Effector memory CD8-positive, alpha-beta T cell (primary cell): ENCODE data around the gene LGR4.
A peak's percentile ranks its signal among the peaks of the same experiment; 100 is the strongest.

Experiments
- ATAC-seq: fragments of 150-1000 bp; cut with Tn5 transposase; replicated peaks from 2 replicates; pipeline ENCODE4 v1.10.0; 2021; ENCODE audit warnings: mild to moderate bottlenecking, moderate library complexity
- DNase-seq, 3 experiments: peaks; one replicate each; pipeline ENCODE4 v3.0.0; 2021
- H3K27ac Mint-ChIP-seq, 2 donors: one replicate each; pipeline ENCODE4 v1.8.0; 2022; ENCODE audit warnings: mild to moderate bottlenecking in 2 of 2, mixed read lengths in 2 of 2, moderate library complexity in 2 of 2
- H3K27me3 Mint-ChIP-seq, 2 donors: one replicate each; pipeline ENCODE4 v1.8.0; 2022; ENCODE audit warnings: mixed read lengths in 2 of 2
- H3K36me3 Mint-ChIP-seq: one replicate; pipeline ENCODE4 v1.8.0; 2022; ENCODE audit warnings: mild to moderate bottlenecking, moderate library complexity, mixed read lengths; ENCODE audit not compliant: insufficient read depth
- H3K4me1 Mint-ChIP-seq, 2 donors: one replicate each; pipeline ENCODE4 v1.8.0; 2022; ENCODE audit warnings: low read depth in 2 of 2, mixed read lengths in 2 of 2
- H3K4me3 Mint-ChIP-seq, 2 donors: one replicate each; pipeline ENCODE4 v1.8.0; 2022; ENCODE audit warnings: mild to moderate bottlenecking in 2 of 2, mixed read lengths in 2 of 2, moderate library complexity in 2 of 2
- H3K9me3 Mint-ChIP-seq, 2 donors: one replicate each; pipeline ENCODE4 v1.8.0; 2022; ENCODE audit warnings: mixed read lengths in 2 of 2

The LGR4 gene

DNA sequence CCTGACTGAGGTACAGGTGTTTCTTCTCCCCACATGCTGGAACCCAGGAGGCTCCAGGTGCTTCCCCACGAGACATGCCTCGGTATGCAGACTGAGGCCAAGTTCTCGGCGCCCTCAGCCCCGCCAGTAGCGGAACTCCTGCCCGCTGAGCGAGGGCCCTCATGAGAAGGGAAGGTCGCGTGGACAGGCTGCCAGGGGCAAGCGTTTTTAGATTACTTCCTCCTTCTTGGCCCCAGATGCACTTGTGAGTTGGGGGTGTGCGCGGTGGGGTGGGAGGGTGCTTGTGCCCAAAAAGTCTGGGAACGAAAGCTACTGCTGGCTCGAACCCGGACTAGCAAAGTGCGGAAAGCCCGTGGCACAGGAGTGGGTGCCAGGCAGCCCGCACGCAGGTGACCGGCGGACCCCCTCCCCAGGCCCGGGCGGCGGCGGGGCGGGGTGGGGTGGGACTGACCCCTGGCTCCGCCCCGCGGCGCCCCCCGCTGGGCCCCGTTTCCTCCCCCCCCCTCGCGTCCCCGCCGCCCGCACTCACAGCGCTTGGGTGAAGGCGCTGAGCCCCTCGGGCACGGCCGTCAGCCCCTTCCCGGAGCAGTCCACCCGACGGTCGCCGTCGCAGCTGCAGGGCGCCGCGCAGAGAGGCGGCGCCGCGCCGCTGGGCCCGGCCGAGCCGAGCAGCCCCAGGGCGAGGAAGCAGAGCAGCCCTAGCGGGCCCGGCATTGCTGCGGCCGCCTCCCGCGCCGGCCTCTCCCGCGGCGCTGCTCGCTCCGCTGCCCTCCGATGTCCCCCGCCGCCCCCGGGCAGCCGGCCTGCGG, 797 bp downstream of the LGR4 start:
- peak overlapping the region; percentile 75 to 81 for H3K4me3 Mint-ChIP-seq

DNA sequence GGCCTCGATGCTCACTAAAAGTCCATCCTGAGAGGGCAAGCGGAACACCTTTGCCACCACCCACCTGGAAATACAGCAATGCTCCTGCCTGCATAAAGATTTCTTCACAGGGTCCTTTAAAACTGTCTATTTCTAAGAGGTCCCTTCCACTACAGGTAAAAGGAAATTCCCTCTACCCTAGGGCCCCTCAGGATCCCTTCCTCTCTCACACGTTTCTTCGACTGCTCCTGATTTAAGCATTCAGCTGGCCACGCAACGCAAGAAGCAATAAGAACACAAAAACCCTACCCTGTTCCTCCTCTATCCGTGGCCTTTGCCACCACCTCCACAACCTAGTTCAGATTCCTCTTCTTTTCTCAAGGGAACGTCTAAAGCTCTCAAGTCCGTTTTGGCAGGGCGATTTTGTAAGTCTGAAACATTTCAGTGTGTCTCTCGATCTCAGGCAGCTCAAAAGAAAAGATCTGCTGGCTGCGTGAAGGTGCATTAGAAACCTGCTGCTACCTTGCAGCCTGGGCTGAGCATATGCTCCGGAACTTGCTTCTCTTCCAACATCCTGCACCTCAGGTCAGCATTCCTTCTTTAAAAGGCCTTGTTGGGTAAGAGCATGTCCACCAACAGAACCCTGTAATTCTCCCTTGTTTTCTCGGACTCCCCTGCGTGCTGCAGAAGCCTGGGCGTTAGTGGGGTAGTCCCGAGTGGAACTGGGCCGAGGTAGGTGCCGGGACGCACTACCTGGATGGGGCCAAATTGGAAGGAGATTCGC, 1.6 kb downstream of the LGR4 start:
- DNase-seq (no peak), ATAC-seq (no peak)
- Mint-ChIP-seq H3K9me3 (no peaks in the 10 kb centered on the region), H3K36me3 (peaks cover 4% of the 10 kb centered on the region), H3K27me3 (peaks cover 6 to 24% of the 10 kb centered on the region in 2 donors), H3K4me3 (peak overlapping the region; percentile 75 to 81), H3K4me1 (peaks cover 12 to 19% of the 10 kb centered on the region in 2 donors), H3K27ac (peak overlapping the region in 1 of 2 donors; percentile 3)

More for the DNA sequence above, 797 bp downstream of the LGR4 start:
- Mint-ChIP-seq H3K36me3 (peaks cover 7% of the 10 kb centered on the region), H3K9me3 (no peaks in the 10 kb centered on the region), H3K27ac (no peak overlapping the region), H3K4me1 (peaks cover 12 to 19% of the 10 kb centered on the region in 2 donors), H3K27me3 (peaks cover 6 to 24% of the 10 kb centered on the region in 2 donors)
- ATAC-seq: peak; percentile 64
- peak in 1 of 3 experiments; percentile 6 for DNase-seq

DNA sequence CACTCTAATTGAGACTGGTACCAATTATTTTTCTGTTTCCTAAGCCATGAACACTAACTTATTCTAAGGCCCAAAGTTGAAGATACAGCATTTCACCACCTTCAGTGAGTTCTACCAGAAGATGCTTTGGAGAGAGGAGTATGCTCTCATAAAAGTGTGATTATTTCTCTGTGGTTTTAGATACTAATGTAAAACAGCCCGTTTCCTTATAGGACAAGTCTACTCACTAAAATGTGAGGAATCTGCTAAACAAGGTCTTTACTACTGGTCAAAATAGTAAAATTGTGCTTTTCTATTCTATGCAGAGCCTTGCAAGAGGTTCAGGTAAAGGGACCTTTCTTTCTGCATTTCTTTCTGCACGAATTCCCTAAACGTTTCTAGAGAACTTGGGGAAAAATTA, 2.4 kb downstream of the LGR4 start:
- peaks cover 4% of the 10 kb centered on the region for H3K36me3 Mint-ChIP-seq
- H3K4me3 Mint-ChIP-seq: peak overlapping the region in 1 of 2 donors; percentile 75
- peaks cover 12 to 19% of the 10 kb centered on the region in 2 donors for H3K4me1 Mint-ChIP-seq
- ATAC-seq (no peak), DNase-seq (no peak)
- H3K27me3 Mint-ChIP-seq: peaks cover 6 to 28% of the 10 kb centered on the region in 2 donors
- no peak overlapping the region for H3K27ac Mint-ChIP-seq
- H3K9me3 Mint-ChIP-seq: no peaks in the 10 kb centered on the region

DNA sequence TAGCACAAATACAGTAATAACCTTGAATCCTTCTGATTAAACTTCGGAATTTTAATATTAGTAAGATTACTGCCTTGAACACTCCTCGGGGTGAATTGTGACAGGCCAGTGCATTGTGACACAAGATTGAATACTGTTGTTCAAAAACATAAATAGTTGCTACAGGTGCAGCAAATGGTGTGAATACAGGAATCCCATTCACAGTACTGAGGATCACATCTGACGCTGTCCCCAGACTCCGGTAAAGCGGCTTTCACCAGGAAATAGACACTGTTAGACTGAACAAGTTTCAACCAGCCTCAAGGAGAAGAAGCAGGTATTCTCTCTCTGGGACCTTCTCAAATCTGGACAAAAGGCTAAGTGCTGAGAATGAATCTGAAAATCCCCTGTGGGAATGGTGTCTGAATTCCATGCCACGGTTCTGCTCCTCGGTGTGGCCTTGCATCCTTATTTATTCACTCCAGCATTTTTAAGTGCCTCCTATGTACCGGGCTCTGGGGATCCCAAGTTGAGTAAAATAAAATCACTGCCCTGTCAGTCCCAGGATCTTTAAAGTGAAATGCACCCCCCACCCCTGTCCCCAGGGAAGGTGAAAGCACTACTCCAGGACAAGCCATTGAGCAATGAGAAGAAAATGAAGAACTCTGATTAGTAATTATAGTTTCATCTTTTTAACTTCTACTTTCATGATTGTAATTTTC, 3.4 kb downstream of the LGR4 start:
- DNase-seq (no peak), ATAC-seq (no peak)
- Mint-ChIP-seq H3K4me3 (no peak overlapping the region), H3K36me3 (peaks cover 4% of the 10 kb centered on the region), H3K27me3 (peaks cover 6 to 28% of the 10 kb centered on the region in 2 donors), H3K27ac (no peak overlapping the region), H3K4me1 (peaks cover 12 to 19% of the 10 kb centered on the region in 2 donors), H3K9me3 (no peaks in the 10 kb centered on the region)

- Mint-ChIP-seq H3K9me3 (no peaks in the 10 kb centered on the region), H3K27ac (no peak overlapping the region), H3K4me3 (no peak overlapping the region), H3K4me1 (peaks cover 12 to 18% of the 10 kb centered on the region in 2 donors), H3K36me3 (peaks cover 4% of the 10 kb centered on the region), H3K27me3 (peaks cover 6 to 26% of the 10 kb centered on the region in 2 donors)
- ATAC-seq (no peak), DNase-seq (no peak)
Measured at GRCh38 chr11:27468209-27468994, 4.2 kb downstream of the LGR4 start.

DNA sequence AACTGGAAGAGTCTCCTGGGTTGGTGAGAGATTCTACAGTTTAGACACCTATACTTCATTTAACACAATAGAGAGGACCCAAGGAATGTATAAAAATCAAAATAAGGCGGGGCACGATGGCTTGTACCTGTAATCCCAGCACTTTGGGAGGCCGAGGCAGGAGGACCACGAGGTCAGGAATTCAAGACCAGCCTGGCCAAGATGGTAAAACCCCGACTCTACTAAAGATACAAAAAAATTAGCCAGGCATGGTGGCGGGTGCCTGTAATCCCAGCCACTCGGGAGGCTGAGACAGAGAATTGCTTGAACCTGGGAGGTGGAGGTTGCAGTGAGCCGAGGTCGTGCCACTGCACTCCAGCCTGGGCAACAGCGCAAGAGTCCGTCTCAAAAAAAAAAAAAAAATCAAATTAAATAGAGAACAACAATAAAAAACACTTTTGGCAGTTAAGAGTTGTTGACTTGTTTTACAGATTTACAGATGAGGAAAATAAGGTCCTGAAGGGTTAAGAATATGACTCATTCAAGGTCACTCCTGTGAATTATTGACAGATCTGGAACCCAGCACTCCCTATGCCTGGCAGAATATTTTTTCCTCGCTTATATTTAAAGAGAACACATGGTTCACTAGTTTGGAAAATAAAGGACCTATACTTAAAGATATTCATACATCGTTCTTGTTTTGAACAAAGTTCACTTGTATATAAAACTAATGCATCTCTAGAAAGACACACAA, 5.2 kb downstream of the LGR4 start:
- DNase-seq: no peak
- Mint-ChIP-seq H3K9me3 (no peaks in the 10 kb centered on the region), H3K27ac (peak overlapping the region in 1 of 2 donors; percentile 20), H3K4me3 (no peak overlapping the region), H3K27me3 (peaks cover 6 to 26% of the 10 kb centered on the region in 2 donors), H3K36me3 (no peaks in the 10 kb centered on the region), H3K4me1 (peaks cover 8% of the 10 kb centered on the region in 2 donors)
- no peak for ATAC-seq

- Mint-ChIP-seq H3K36me3 (no peaks in the 10 kb centered on the region), H3K4me1 (peaks cover 5 to 6% of the 10 kb centered on the region in 2 donors), H3K9me3 (no peaks in the 10 kb centered on the region), H3K27me3 (peaks cover 5 to 26% of the 10 kb centered on the region in 2 donors), H3K27ac (no peak overlapping the region), H3K4me3 (no peak overlapping the region)
- DNase-seq (no peak), ATAC-seq (no peak)
Measured at GRCh38 chr11:27466363-27466762, 6.2 kb downstream of the LGR4 start.

DNA sequence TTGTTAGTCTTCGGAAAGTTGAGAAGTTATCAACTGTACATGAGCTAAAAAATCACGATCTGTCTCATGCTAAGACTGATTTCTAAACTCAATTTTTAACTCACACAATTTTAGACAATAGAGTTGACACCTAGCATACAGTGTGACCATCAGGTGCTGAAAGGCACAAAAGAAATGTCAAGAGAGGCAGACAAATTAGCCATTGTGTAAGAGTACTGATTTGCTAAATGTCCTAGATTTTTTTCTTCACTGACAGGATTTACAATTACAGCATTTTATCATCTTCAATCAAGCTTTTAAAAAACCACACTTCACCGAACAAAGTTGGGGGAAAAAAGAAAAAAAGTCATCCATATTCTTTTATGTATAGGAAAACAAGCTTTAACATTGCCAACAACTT, 7.0 kb downstream of the LGR4 start:
- Mint-ChIP-seq H3K4me3 (no peak overlapping the region), H3K27me3 (peaks cover 0 to 19% of the 10 kb centered on the region in 2 donors), H3K27ac (no peak overlapping the region), H3K36me3 (no peaks in the 10 kb centered on the region), H3K4me1 (no peaks in the 10 kb centered on the region), H3K9me3 (no peaks in the 10 kb centered on the region)
- DNase-seq (no peak), ATAC-seq (no peak)

- Mint-ChIP-seq H3K27me3 (peaks cover 0 to 14% of the 10 kb centered on the region in 2 donors), H3K9me3 (no peaks in the 10 kb centered on the region), H3K36me3 (no peaks in the 10 kb centered on the region), H3K4me1 (no peaks in the 10 kb centered on the region), H3K27ac (no peak overlapping the region), H3K4me3 (no peak overlapping the region)
- DNase-seq (no peak), ATAC-seq (no peak)
Measured at GRCh38 chr11:27464909-27465308, 7.7 kb downstream of the LGR4 start.

DNA sequence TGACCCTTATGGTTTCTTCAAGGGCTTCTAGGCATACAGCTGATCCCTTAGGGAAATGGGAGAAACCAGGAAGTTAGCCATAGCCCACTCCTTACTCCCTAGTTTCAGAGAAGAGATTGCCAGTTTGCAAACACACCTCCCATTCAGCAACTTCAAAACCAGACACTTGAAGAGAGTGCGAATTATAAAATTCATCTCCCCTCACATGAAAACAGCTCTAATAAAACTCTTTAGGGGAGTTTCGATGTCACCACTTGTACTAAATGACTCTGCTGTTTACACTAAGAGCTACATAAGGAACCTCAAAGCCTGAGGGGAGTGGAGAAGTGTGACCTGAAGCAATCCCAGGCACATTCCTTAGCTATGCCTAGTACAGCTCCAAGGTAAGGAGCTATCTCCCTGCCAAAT, 8.3 kb downstream of the LGR4 start:
- Mint-ChIP-seq H3K9me3 (no peaks in the 10 kb centered on the region), H3K4me3 (no peak overlapping the region), H3K36me3 (no peaks in the 10 kb centered on the region), H3K4me1 (no peaks in the 10 kb centered on the region), H3K27ac (no peak overlapping the region), H3K27me3 (peaks cover 0 to 14% of the 10 kb centered on the region in 2 donors)
- no peak for ATAC-seq
- no peak for DNase-seq

GRCh38 chr11:27462543-27462942, 10.0 kb downstream of the LGR4 start:
- no peak overlapping the region for H3K4me3 Mint-ChIP-seq
- H3K27me3 Mint-ChIP-seq: peaks cover 0 to 14% of the 10 kb centered on the region in 2 donors
- no peaks in the 10 kb centered on the region for H3K9me3 Mint-ChIP-seq
- H3K36me3 Mint-ChIP-seq: no peaks in the 10 kb centered on the region
- DNase-seq (no peak), ATAC-seq (no peak)
- H3K27ac Mint-ChIP-seq: no peak overlapping the region
- H3K4me1 Mint-ChIP-seq: no peaks in the 10 kb centered on the region

DNA sequence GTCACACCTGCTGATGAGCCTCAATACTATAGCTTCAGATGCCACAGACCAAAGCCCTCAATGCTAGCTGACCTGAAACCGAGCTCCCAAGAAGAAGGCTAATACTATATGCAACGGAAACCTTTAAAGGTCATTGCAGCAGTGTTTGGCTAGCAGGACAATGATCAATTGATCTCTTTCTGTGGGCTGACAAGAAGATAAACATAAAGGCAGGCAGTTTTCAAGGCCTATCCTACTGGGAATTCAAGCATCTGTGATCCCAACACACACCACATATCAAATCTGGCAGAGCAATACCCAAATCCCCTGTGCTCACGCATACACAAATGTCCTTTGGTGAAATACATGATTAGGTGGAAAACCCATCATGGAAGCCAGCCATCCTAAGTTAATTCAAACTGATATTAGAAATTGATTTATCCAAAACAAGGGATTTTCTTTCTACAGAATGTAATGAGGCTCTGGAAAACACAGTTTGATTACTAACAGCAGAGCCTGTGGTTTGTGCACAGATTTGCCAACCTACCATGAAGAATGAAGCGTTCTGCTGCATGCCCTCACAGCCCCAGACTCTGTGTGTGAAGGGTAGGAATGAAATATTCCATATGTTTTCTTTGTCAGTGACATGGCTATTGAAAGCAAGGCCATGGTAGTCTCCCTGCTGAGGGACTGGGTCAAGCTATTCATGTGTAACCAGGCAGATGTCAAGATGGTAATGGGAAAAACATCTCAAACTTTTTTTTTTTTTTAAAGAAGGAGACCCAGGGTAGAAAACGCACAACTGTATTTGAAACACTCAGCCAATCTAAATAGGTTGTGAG, 12.2 kb downstream of the LGR4 start:
- ATAC-seq (no peak), DNase-seq (no peak)
- Mint-ChIP-seq H3K4me3 (no peak overlapping the region), H3K9me3 (no peaks in the 10 kb centered on the region), H3K36me3 (no peaks in the 10 kb centered on the region), H3K4me1 (no peaks in the 10 kb centered on the region), H3K27ac (no peak overlapping the region), H3K27me3 (peaks cover 7 to 16% of the 10 kb centered on the region in 2 donors)
